Dendritic cell treated with granulocyte-macrophage colony-stimulating factor and Interleukin-4, amounts not matched to agents 40 ng/mL and 50 ng/mL, for 4 days (primary cell): Measurements from ENCODE around the gene PCBP2.

ENCODE experiments used
- H3K27ac Mint-ChIP-seq: one replicate; pipeline ENCODE4 v1.8.0; 2022; ENCODE audit warnings: mild to moderate bottlenecking, mixed read lengths
- H3K27me3 Mint-ChIP-seq: one replicate; pipeline ENCODE4 v1.8.0; 2022; ENCODE audit warnings: mild to moderate bottlenecking, mixed read lengths
- H3K36me3 Mint-ChIP-seq: one replicate; pipeline ENCODE4 v1.8.0; 2022; ENCODE audit warnings: low read depth, mixed read lengths
- H3K4me1 Mint-ChIP-seq: one replicate; pipeline ENCODE4 v1.8.0; 2022; ENCODE audit warnings: low read depth, mixed read lengths
- H3K4me3 Mint-ChIP-seq: one replicate; pipeline ENCODE4 v1.8.0; 2022; ENCODE audit warnings: mild to moderate bottlenecking, moderate library complexity, mixed read lengths
- H3K9me3 Mint-ChIP-seq: one replicate; pipeline ENCODE4 v1.8.0; 2022; ENCODE audit warnings: mixed read lengths
- intact Hi-C: fragments of 100-400 bp; cut with micrococcal nuclease; formaldehyde crosslinking; loops from one replicate; pipeline ENCODE4 v1.15.0; 2022

The PCBP2 gene

DNA sequence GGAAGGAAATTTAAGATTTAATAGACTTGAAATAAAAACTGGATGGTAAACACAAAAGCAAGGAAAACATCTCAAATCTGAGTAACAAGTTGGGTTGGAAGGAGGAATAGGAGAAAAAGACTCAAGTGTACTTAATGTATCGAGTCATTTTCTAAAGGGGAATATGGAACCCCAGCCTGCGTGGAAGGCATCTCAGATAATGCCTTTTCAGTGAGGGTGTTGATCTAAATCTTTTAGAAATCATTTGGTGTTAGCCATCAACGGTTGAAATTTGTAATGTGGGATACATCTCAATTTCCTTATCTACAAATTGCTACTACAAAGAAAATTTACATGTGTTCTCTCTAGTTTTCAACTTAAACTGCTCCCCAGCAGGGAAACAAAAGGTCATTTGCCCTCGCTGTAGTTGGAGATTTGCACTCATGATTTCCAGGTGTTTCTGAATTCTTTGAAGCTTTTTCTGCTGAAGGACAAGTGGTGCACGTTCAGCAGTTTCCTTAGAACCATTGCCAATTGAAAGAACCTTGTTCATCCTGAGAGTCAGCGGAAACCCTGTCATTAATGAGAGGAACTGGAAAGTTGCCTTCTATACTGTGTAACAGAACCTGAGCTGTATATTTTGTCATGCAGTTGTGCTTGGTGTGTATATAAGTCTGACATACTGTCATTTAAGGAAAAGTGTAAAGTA lies 2.2 kb downstream of the PCBP2 start:
- Mint-ChIP-seq H3K4me3 (no peak overlapping the region), H3K36me3 (peaks cover 71% of the 10 kb centered on the region), H3K27me3 (no peaks in the 10 kb centered on the region), H3K4me1 (peaks cover 26% of the 10 kb centered on the region), H3K9me3 (no peaks in the 10 kb centered on the region), H3K27ac (no peak overlapping the region)
- intact Hi-C loops = loop anchor here (2.0 to 5.0 kb wide), 2 partner anchors 47 to 273 kb away; partner anchors contain the start of genes CALCOCO1 and TARBP2

DNA sequence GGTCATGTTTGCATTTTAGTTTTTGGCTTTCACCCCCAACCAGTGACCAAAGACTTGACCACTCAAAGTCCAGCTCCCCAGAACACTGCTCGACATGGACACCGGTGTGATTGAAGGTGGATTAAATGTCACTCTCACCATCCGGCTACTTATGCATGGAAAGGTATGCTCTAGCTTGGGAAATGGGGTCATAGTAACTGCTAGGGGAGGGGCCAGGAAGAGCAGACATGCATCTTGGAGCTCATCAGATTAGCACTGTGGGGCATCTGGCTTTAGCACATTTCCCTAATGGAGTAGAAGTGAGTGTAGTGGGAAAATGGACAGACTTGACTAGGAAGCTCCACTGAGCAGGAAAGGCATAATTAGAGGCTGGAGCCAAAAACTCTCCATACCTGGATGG lies 2.8 kb downstream of the PCBP2 start:
- Mint-ChIP-seq H3K4me3 (no peak overlapping the region), H3K4me1 (peaks cover 26% of the 10 kb centered on the region), H3K36me3 (peaks cover 78% of the 10 kb centered on the region), H3K27ac (no peak overlapping the region), H3K9me3 (no peaks in the 10 kb centered on the region), H3K27me3 (no peaks in the 10 kb centered on the region)
- intact Hi-C loops = loop anchor here (5.0 kb wide), 1 partner anchor 273 kb away; the partner anchor contains the start of gene CALCOCO1

DNA sequence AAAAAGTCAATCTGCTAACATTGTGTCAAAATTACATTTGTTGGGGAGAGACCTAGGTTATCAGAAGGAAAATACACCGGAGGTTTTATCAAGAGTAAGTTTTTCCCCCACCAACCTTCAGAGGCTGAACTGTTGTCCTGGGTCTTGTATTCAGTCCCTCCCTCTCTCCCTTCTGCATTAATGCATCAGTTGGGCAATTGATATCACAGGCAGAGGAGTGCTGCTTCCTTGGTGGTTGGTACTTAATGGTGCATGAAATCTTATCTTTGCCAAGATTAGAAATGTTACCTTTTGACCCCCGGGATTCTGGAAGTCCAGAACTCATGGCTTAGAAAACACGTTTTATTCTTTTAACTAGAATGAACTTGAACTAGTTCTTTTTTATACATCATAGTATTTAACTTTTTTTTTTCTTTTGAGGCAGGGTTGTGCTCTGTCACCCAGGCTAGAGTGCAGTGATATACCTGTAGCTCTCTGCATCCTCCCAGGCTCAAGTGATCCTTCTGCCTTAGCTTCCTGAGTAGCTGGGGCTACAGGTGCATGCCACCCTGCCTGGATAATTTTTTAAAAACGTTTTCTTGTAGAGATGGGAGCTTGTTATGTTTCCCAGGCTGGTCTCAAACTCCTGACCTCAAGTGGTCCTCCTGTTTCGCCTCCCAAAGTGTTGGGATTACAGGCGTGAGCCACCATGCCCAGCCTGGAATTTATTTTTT lies 4.9 kb downstream of the PCBP2 start:
- no peak overlapping the region for H3K27ac Mint-ChIP-seq
- H3K27me3 Mint-ChIP-seq = no peaks in the 10 kb centered on the region
- H3K4me1 Mint-ChIP-seq = peaks cover 32% of the 10 kb centered on the region
- intact Hi-C loops = no loop called here
- H3K4me3 Mint-ChIP-seq = no peak overlapping the region
- no peaks in the 10 kb centered on the region for H3K9me3 Mint-ChIP-seq
- H3K36me3 Mint-ChIP-seq = peaks cover 99% of the 10 kb centered on the region

DNA sequence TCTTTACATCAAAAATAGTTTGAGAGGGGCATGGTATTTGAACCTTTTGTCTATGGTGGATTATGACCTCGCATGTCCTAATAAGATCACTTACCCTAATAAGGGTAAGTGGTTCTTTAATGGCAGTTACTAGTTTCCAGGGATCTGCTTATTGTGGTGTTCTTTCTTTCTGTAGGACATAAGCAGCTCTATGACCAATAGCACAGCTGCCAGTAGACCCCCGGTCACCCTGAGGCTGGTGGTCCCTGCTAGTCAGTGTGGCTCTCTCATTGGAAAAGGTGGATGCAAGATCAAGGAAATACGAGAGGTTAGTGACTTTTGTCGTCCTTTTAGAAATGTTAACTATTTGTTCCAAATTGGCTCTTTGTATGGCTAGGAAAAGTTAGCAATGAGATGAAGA lies 7.2 kb downstream of the PCBP2 start:
- intact Hi-C loops = no loop called here
- no peak overlapping the region for H3K4me3 Mint-ChIP-seq
- peaks cover 100% of the 10 kb centered on the region for H3K36me3 Mint-ChIP-seq
- no peaks in the 10 kb centered on the region for H3K27me3 Mint-ChIP-seq
- no peaks in the 10 kb centered on the region for H3K9me3 Mint-ChIP-seq
- no peak overlapping the region for H3K27ac Mint-ChIP-seq
- peaks cover 39% of the 10 kb centered on the region for H3K4me1 Mint-ChIP-seq

DNA sequence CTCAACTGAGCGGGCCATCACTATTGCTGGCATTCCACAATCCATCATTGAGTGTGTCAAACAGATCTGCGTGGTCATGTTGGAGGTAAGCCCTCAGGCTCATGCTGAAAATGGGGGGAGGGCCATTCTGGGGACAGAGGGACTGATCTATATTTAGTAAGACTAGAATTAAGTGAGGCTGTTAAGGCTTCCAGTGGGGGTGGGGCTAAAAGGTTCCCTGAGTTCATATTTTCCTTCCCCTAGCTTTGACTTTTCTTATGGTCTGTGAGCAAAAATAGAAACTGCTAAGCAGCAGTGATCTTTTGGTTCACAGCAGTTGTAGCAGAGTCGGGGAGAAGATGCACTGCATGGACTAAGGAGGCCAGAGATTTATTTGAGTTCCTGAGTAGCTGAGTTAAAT lies 9.2 kb downstream of the PCBP2 start:
- H3K27ac Mint-ChIP-seq = no peak overlapping the region
- peaks cover 47% of the 10 kb centered on the region for H3K4me1 Mint-ChIP-seq
- peaks cover 100% of the 10 kb centered on the region for H3K36me3 Mint-ChIP-seq
- no peak overlapping the region for H3K4me3 Mint-ChIP-seq
- no peaks in the 10 kb centered on the region for H3K27me3 Mint-ChIP-seq
- no peaks in the 10 kb centered on the region for H3K9me3 Mint-ChIP-seq
- intact Hi-C loops = no loop called here

DNA sequence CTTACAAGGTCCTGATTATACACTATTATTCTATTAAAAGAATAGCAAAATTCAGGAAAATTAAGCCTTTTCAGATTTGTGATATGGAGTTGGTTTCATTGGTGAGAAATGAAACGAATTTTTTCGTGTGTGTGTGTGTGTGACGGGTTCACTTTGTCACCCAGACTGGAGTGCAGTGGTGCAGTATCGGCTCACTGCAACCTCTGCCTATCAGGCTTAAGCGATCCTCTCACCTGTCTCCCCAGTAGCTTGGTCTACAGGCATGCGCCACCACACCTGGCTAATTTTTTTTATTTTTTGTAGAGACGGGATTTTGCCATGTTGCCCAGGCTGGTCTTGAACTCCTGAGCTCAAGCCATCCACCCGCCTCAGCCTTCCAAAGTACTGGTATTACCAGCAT lies 9.7 kb downstream of the PCBP2 start:
- H3K9me3 Mint-ChIP-seq = no peaks in the 10 kb centered on the region
- no peak overlapping the region for H3K4me3 Mint-ChIP-seq
- no peaks in the 10 kb centered on the region for H3K27me3 Mint-ChIP-seq
- peaks cover 100% of the 10 kb centered on the region for H3K36me3 Mint-ChIP-seq
- peaks cover 52% of the 10 kb centered on the region for H3K4me1 Mint-ChIP-seq
- H3K27ac Mint-ChIP-seq = no peak overlapping the region
- intact Hi-C loops = no loop called here

DNA sequence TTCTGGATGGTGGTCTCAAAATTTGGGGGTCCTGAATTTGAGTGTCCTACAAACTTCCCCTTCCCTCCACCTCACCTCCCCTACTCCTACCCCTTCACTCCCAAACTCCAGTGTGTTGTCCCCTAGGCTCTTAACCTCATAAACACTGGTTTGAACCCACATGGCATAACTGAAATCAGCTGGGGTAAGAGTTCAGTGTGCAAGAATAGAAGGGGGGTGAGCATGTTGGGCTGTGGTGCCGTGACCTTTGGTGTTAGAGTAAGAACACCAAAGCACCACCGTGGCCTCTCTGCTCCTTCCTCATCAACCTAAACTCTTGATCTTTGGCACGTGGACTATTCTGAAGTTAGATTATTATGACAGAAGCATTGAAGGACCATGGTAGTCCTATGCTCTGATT lies 11.0 kb downstream of the PCBP2 start:
- intact Hi-C loops = no loop called here

DNA sequence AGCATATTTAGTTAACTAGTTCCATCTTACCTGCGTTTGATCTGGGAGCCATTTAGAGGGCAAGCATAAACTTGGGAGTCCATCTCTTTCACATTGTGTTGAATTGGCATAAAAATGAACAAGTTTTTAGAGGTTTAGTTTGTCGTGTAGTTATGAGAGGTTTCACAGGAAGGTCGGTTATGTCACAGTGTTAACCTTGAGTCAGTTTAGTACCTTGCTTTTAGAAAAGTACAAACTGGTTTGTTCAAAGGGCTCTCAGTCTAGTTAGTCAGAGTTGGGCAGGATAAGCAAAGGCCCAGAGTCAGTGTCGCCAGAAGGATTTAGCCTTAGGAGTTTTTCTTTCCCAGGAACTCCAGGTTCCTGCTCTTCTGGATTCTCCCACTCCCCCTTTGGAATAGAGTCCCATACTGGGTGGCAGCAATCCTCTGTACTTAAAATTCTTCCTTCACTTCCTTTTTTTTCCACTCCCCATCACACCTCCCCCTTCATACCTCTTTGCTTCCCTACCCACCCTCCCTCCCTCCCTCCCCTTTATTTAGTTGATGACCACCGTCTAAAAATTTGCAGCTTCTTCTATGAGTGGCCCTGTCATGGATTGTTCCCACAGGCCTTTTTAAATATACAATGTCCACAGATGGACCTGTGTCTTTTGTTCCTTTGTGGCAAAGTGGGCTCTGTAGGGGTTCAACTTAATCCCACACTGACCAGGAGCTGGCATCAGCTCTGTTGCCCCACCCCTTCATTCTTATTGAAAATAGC lies 12.1 kb downstream of the PCBP2 start:
- H3K9me3 Mint-ChIP-seq = no peaks in the 10 kb centered on the region
- H3K4me1 Mint-ChIP-seq = peaks cover 58% of the 10 kb centered on the region
- H3K27me3 Mint-ChIP-seq = no peaks in the 10 kb centered on the region
- H3K36me3 Mint-ChIP-seq = peaks cover 100% of the 10 kb centered on the region
- no peak overlapping the region for H3K4me3 Mint-ChIP-seq
- intact Hi-C loops = no loop called here
- H3K27ac Mint-ChIP-seq = no peak overlapping the region

More for the DNA sequence above, 11.0 kb downstream of the PCBP2 start:
- peak overlapping the region; percentile 15 for H3K27ac Mint-ChIP-seq
- no peak overlapping the region for H3K4me3 Mint-ChIP-seq
- H3K27me3 Mint-ChIP-seq = no peaks in the 10 kb centered on the region
- H3K36me3 Mint-ChIP-seq = peaks cover 100% of the 10 kb centered on the region
- H3K9me3 Mint-ChIP-seq = no peaks in the 10 kb centered on the region
- H3K4me1 Mint-ChIP-seq = peaks cover 58% of the 10 kb centered on the region

DNA sequence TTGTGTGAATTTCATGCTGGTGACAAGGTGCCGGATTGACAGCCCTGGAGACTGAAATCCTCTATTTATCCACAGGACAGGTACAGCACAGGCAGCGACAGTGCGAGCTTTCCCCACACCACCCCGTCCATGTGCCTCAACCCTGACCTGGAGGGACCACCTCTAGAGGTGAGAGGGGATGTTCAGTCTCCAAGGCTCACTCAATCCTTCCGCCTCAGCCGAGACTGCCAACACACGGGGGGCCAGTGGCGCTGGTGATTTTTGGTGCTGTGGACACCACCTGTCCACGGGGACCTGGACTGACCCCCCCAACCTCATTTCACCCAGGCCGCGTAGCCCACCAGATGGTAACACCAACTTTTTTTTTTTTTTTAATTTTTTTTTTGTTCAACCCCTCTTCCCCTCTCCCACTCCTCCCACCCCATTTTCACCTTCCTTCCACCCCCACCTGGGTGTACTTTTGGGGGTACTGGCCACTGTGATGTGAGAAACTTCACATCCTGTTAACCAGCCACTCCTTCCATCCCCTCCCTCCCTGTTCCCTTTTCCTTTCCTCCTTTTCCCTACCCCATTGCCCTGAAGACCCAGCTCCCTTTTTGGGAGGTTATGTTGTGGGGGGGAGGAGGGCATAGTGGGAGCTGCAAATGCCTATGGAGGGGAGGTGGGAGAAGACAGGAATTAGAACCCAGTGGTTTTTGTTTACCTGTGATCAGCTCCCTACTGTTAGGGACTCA lies 12.9 kb downstream of the PCBP2 start:
- Mint-ChIP-seq H3K27me3 (no peaks in the 10 kb centered on the region), H3K9me3 (no peaks in the 10 kb centered on the region), H3K4me3 (peak overlapping the region; percentile 13), H3K4me1 (peaks cover 58% of the 10 kb centered on the region), H3K36me3 (peaks cover 100% of the 10 kb centered on the region), H3K27ac (peak overlapping the region; percentile 74)
- intact Hi-C loops = loop anchor here (5.0 kb wide), 1 partner anchor 42 kb away; the partner anchor contains the start of gene NPFF

DNA sequence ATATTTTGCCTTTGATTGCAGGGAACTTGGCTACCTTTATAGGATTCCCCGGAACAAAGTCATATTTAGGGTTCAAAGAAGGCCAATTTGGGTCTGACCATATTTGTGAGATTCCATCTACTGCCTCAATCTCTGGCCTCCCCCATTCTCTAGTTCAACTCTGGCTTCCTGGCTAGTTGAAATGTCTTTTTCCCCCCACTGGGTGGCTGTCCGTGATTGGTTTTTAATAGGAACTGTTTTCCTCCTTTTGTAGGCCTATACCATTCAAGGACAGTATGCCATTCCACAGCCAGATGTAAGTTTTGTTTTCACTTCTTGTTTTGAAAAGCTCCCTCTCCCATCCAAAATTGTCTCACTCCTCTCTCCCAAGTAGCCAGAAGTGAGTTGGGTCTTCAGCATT lies 13.8 kb downstream of the PCBP2 start:
- intact Hi-C loops = loop anchor here (5.0 kb wide), 1 partner anchor 42 kb away; the partner anchor contains the start of gene NPFF
- H3K4me1 Mint-ChIP-seq = peaks cover 52% of the 10 kb centered on the region
- H3K4me3 Mint-ChIP-seq = peak overlapping the region; percentile 30
- peak overlapping the region; percentile 74 for H3K27ac Mint-ChIP-seq
- peaks cover 100% of the 10 kb centered on the region for H3K36me3 Mint-ChIP-seq
- no peaks in the 10 kb centered on the region for H3K27me3 Mint-ChIP-seq
- H3K9me3 Mint-ChIP-seq = no peaks in the 10 kb centered on the region

DNA sequence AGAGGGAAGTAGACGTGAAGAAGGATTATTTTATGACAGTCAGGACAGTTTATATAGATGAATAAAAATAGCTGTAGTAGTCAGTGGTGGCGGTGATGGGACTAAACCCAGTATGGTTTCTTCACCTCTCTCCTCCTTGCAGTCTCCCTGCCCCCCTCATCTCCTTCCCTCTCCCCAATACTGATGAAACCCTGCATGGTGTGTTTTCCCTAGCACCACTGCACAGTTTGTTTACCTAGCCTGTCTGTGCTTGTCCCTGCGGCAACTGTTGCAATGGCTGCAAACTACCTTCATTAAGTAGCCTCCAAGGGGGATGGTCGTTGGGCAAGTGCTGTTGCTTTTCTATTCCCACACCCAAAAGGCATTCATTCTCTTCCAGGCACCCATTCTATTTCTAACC lies 14.7 kb downstream of the PCBP2 start:
- Mint-ChIP-seq H3K27me3 (no peaks in the 10 kb centered on the region), H3K4me3 (no peak overlapping the region), H3K9me3 (no peaks in the 10 kb centered on the region), H3K36me3 (peaks cover 100% of the 10 kb centered on the region), H3K27ac (peak overlapping the region; percentile 74), H3K4me1 (peaks cover 56% of the 10 kb centered on the region)
- intact Hi-C loops = loop anchor here (5.0 kb wide), 1 partner anchor 41 kb away; the partner anchor contains the start of gene NPFF

DNA sequence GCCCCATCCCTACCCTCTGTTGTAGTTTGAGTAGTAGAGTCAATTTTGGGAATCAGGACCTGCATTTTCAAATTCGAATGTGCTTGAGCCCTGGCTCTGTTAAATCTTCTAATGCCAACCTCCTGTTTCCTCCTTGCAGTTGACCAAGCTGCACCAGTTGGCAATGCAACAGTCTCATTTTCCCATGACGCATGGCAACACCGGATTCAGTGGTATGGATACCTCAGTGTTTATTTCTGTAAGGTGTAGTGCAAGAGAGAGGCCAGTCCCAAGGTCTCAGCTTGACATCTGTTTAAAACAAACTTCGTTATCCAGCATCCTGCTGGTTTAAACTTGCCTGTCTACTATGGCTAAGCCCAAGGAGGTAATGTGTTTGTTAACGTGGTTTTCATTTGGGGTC lies 15.2 kb downstream of the PCBP2 start:
- no peaks in the 10 kb centered on the region for H3K27me3 Mint-ChIP-seq
- H3K4me1 Mint-ChIP-seq = peaks cover 61% of the 10 kb centered on the region
- H3K36me3 Mint-ChIP-seq = peaks cover 100% of the 10 kb centered on the region
- H3K27ac Mint-ChIP-seq = no peak overlapping the region
- no peaks in the 10 kb centered on the region for H3K9me3 Mint-ChIP-seq
- no peak overlapping the region for H3K4me3 Mint-ChIP-seq
- intact Hi-C loops = loop anchor here (5.0 kb wide), 1 partner anchor 40 kb away; the partner anchor contains the start of gene NPFF

DNA sequence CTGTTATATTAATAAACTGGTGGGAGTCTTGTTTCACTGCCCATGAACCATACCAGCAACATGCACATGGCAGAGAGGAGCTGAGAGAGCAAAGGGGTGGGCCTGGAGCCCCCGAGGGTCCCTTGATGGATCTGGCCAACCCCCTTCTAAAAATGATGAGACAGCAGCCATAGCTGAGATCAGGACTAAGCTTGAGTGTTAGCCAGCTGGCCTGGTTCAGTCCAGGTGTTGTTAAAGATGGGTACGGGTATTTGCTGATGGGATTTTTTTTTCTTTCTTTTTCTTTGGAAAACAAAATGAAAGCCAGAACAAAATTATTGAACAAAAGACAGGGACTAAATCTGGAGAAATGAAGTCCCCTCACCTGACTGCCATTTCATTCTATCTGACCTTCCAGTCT lies 16.0 kb downstream of the PCBP2 start:
- peaks cover 100% of the 10 kb centered on the region for H3K36me3 Mint-ChIP-seq

More for the DNA sequence above, 16.0 kb downstream of the PCBP2 start:
- no peaks in the 10 kb centered on the region for H3K9me3 Mint-ChIP-seq
- H3K4me1 Mint-ChIP-seq = peaks cover 58% of the 10 kb centered on the region
- no peak overlapping the region for H3K4me3 Mint-ChIP-seq
- no peaks in the 10 kb centered on the region for H3K27me3 Mint-ChIP-seq
- intact Hi-C loops = loop anchor here (5.0 kb wide), 1 partner anchor 39 kb away; the partner anchor contains the start of gene NPFF
- no peak overlapping the region for H3K27ac Mint-ChIP-seq
